Hippocampal formation (tissue), 2 donors: Measurements from ENCODE around the gene OLR1.
A peak's percentile ranks its signal among the peaks of the same experiment; 100 is the strongest.
"Not testable (repeated sequence)": the region's sequence is repeated elsewhere in the genome, so short reads cannot be mapped to it uniquely, and the experiment has no call there.

ENCODE experiments used
- DNase-seq, 2 donors: peaks; one replicate each; lab custom pipeline; 2025; lab: John Stamatoyannopoulos, UW

OLR1 gene

DNA sequence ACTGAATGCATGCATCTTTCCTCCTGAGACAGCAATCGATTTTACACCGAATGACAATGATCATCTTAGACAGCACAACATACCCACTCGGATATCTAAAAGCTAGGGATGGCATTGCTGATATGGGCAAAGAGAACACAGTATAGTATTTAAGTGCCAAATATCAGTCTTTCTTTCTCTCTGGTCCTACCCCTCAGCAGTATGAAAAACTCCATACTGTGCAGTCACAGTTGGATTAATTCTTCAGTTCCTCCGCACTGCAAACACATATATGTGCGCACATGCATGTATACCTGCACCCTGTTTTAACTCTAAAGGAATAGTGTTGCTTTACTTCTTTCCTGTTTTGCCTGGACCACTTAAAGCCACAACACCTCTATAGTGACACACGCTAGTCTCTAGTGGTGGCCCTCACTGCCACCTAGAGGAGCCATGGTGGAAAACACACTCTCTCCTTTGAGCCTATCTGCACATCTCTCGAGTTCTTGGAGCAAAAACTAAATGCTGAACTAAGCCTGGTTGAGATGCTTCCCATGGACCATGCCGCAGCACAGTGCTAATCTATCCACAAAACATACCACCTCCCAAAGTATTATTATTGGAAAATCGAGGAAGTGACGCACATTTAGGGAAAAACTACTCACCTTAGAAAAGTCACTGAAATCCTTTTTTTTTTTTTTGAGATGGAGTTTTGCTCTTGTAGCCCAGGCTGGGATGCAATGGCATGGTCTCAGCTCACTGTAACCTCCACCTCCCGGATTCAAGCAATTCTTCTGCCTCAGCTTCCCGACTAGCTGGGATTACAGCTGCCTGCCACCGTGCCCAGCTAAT is 18.8 kb upstream of the OLR1 start:
- DNase-seq, result peak; percentile 44 to 83

DNA sequence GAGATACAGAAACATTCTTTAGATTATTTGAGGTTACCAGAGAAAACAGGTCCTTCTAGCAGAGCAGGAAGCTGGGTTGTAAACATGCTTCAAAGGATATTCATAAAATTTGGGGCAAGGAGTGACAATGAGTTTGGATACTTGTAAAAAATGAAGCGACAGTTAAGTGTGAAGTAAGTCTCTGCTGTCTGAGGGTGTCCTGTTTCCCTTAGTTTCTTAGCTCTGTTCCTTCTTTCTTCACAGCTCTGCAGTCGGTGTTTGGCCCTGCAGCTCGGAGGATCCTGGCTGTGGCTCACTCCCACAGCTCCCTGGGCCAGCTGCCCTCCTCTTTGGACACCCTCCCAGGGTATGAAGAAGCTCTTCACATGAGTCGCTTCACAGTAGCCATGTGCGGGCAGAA is 17.7 kb upstream of the OLR1 start:
- no peak for DNase-seq

DNA sequence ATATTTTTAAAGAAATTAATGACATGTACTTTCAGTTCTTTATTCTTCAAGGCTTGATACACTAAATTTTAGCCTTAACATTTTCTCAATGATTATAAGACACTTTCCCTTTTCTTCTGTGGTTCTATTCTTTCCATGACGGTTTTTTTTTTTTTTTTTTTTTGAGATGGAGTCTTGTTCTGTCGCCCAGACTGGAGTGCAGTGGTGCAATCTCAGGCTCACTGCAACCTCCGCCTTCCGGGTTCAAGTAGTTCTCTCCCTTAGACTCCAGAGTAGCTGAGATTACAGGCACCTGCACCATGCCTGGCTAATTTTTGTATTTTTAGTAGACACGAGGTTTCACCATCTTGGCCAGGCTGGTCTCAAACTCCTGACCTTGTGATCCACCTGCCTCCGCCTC is 15.0 kb upstream of the OLR1 start:
- not testable (repeated sequence) for DNase-seq

DNA sequence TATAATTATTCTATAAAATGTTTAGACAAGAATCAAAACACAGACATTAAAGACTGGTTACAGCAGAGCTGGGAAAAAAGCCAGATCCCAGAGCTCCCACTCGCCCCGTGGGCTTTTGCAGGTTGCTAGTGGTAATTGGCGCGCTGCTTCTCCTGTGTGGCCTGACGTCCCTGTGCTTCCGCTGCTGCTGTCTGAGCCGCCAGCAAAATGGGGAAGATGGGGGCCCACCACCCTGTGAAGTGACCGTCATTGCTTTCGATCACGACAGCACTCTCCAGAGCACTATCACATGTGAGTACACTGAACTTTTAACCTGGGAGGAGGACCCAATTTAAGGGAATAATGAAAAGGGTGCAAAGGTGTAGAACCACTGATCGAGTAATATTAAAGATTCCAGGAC is 14.4 kb upstream of the OLR1 start:
- peak; percentile 10 to 14 for DNase-seq

DNA sequence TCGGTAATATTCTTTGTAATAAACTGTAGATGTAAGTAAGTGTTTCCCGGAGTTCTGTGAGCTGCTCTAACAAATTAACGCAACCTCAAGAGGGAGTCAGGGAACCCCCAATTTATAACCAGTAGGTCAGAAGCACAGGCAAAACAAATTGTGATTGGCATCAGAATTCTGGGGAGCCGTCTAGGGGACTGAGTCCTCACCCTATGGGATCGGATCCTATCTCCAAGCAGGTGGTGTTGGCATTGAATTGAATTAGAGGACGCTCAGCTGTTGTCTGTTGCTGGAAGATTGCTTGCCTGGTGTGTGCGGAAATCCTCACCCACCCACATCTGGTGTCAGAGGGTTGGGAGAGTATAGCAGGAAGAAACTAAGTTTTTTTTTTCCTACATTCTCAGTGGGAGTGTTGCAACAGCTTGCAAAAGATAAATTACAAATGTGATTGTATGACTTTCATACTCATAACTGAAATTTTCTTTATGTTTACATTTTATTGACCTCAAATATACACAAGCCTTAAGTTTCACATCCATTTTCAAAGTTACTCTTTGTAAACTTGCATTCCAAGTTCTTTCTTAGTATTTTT is 12.4 kb upstream of the OLR1 start:
- no peak for DNase-seq

DNA sequence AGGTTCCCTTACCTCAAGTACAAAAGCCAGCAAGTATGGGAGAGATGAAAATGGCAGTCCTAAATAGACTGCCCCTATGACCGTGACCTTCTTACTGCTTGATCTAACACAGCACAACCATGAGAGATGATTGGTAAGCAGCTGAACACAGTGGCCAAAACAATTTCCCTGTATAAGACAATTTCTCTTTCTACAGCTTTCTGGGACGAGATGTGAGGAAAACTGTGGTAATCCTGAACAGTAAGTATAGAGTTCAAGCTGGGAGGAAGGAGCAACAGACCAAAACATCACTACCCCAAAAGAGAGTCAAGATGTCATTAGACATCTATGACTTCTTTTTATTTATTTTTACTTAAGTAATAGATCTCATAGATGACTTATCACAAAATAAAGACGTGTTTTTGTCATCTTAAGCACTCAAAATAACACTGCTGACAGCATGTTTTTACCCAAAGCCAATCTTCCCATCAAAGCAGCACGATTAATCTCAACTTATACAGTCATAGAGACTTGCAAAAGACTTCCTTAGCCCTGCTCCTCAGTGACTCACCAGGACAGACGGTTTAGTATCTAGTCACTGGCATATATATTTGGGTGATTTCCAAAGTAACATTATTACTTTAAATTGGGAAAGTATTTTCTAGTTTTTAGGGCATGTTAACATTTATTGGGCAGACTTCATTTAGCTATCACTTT is 10.6 kb upstream of the OLR1 start:
- no peak for DNase-seq

DNA sequence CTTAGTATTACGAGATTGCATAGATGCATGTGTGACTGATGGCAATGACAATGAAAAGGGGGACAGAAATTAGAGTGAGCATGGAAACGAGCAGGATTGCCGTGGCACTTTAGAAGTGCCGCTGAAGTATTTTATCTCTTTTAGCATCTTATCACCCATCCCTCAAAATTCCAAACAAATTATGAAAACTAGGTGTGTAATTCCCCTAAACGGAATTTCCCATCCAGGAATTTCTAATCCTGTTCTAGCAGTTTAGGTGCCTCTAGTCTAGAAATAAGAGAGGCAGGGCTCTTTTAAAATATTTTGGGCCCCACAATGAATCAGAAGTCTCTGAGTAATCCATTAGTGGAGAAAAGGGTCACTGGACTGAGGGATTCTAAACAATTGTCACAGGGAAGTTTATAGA is 7.8 kb upstream of the OLR1 start:
- DNase-seq, result no peak

DNA sequence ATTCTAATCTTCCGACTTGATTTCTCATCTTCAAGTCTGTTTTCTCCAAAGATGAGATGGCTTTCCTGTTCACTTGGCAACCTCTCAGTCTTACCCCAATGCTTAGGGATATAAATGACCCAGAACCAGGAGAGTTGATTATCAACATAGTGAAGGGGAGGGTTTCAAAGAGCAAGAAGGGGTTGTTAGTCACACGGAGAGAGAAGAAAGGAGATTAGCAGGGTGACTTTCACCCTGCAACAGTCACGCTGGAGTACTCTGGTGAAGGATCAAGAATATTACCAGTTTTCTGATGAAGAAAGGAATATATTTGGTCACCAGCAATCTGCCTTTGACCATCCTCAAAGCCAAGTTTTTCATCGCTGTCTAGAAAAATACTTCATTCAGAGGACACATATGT is 6.9 kb upstream of the OLR1 start, which contains the start of gene TMEM52B:
Gene TMEM52B, plus strand, starts transcription at position 212 of the 400 bp plus-strand sequence. CDS start 543 bp downstream, outside the sequence.
- DNase-seq, result no peak

DNA sequence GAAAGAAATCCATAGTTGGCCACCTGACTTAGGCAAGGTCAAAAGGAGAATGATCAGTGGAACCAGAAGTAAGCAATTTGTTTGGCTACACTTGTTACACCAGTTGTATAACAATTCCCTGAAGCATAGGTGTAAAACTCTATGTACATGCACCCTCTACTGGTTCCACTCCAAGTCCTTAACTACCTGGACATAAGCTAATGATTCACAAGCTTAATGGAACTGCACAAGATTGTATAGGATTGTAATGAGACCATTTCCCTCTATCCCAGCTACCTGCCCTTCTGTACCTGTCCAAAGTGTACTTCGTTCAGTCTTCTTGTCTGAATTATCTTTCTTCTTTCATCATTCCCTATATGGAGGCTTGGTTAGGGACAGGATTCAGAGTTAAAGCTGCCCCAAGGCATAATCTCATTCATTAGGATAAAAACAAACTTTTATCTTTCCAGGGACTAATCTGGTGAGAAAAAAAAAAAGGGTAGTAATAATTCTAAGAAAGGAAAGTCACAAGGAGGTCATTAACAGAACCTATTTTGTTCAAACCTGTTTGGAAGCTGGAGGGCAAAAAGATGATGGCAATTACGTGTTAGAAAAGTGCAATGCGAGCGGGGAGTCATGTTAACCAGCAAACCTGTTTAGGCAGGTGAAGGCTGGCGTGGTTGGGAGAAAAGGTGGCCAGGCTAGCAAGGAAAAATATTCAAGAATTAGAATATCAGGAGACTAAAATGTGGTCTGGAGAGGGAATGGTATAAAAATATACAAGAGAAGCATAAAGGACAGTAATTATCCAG is 4.1 kb upstream of the OLR1 start:
- DNase-seq, result no peak

DNA sequence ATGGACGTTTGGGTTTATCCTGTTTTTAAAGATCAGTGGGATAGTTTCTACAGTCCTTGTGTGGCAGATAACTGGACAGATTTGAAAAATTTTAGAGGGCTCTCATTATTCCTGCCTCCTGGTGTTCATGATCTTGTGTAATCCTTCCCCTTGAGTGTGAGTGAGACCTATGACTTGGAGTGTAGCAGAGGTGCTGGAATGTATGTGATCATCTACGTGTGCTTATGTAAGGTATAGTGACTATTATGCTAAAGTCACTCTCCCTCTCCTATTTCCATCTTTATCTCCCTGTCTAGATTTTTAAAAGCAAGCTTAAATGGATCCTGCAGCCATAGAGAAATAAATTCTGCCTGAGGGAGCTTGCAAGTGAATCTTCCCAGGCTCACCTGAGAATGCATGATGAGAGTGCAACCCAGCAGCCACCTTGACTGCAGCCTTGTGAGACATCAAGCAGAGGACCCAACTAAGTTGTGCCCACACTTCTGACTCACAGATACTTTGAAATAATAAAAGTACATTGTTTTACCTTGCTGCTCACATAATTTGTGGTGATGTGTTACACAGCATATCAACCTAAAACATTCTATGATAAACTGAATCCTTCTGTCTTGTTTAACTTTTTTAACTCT is 3.2 kb upstream of the OLR1 start:
- DNase-seq, result no peak

DNA sequence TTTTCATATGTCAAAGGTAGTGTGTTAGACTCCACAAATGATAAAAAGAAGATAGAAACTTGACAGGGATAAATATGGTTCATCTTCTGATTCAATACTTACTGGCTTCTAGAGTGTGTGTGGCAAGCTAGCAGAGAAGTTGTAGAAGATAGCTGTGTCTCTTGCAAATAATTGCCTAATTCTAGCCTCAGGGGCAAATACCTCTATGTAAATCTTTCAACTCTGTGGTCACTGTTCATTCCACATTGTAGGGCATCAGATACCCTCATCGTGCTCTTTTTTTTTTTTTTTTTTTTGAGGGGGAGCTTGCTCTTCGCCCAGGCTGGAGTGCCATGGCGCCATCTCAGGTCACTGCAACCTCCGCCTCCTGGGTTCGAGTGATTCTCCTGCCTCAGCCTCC is 1.7 kb downstream of the OLR1 start:
- DNase-seq, result no peak

DNA sequence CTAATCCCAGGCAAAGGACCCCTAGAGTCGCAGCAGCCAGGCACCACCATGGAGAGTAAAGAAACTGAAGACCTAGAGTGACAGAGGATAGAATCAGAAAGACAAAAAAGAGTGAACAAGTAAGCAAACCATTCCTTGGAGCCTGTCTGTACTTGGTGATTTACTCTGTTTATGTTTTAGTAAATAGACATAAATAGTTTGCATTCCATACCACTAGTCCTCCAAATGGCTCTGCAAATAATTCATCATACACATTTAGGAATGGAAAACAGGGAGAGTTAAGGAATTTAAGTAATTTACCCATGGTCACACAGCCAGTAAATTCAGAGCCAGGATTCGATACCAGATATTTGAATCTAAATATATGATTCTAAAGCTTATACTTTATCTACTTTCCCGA is 2.8 kb downstream of the OLR1 start:
- no peak for DNase-seq

DNA sequence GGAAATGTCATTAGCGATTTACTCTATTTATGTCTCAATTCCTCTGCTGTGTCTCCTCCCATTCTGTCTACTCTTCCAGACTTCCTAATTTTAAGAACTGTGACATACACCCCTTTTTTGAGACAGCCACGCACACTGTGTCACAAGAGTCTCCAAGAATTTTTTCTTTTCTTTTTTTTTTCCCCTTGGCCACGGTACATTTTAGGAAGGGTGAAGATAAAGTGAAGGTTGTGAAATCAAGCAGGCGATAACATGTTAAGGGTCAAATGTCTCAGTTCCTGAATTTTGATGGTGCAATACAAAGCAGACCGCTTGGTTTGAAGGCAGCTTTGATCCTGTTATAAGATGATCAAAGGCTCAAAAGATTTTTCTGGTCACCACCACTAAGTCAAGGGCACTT is 4.3 kb downstream of the OLR1 start:
- no peak for DNase-seq

DNA sequence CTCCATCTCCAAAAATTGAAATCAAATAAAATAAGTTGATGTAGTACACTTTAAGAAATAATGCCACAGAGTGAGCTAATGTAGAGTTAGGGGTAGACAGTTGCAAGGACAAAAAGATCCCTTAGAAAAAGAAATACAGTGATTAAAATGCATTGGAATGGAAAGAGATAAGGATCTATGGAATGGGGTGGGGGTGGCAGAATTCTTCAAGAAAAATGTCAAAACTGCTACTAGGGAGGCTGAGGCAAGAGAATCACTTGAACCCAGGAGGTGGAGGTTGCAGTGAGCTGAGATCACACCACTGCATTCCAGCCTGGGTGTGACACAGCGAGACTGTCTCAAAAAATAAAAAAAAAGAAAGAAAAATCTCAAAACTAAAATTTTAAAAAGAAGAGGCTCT is 6.5 kb downstream of the OLR1 start:
- DNase-seq, result no peak

DNA sequence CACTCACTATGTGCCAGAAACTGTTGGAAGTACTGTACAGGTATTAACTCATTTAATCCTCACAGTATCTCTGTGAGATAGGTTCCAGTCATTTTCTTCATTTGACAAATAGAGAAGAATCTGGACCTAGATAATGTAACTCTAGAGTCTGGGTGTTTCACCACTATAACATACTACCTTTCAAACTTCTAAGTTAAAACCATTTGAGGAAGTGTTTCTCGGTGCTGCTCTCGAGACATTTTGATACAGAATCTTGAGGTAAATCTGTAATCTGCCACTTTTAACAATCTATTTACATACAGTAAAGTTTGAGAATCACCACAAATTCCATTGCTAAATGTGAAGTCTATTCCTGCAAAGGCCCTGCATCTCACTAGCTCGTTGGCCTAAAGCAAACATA is 8.8 kb downstream of the OLR1 start:
- DNase-seq, result no peak

DNA sequence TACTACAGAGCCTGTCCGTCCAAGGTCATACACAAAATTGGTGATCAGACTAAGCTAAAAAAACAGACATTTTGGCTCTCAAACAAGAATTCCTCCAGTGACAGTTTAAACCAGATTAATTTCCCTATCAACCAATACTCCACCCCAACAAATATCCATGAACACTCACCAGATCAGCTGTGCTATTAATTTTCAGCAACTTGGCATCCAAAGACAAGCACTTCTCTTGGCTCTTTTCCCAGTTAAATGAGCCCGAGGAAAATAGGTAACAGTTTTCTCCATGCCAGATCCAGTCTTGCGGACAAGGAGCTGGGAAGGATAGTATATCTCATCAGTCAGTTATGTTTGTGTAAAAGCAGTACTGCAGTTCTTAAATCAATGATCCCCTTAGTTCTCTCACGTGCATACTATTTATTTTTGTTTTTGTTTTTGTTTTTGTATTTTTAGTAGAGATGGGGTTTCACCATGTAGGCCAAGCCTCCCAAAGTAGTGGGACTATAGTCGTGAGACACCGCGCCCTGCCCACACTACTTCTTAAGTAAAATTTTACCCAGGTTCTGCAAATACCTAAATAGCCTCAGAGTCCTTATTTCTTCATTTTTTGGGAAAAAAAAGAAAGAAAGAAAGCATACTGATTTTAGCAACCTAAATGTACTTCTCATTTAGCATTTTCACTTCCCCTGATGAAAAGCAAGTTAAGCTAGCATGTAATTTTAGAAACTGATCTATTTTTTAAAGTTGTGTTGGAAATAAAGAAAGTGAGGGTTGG is 11.1 kb downstream of the OLR1 start:
- DNase-seq, result no peak

DNA sequence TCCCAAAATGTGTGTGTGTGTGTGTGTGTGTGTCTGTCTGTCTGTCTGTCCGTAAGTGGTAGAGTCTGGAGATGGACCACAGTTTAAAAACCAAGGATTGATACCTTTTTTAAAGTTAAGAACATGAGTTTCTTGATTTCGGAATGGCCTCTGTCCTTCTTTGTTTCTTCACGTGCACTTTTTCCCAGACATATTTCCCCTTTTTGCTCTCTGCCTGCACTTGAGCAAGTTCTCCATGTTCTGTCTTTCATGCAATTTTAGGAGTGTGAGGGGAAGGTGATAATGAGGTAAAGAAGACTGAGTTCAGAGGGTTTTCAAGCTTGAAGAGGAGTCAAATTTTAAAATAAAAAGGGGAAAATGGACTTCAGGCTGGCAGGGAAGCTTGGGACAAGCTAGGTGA is 12.7 kb downstream of the OLR1 start:
- no peak for DNase-seq

DNA sequence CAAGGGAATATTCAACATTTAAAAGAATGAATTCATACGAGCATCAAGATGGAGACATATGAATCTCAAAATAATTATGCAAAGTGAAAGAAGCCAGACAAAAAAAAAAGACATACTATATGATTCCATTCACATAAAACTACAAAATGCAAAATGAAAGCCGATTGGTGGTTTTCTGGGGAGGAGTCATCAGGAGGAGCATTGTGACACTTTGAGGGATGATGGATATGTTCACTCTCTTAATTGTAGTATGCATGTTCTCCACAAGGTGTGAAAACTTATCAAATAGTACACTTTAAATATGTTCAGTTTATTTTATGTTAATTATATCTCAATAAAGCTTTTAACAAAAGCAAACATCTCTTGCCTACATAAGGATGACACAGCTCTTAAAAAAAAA is 13.5 kb downstream of the OLR1 start:
- no peak for DNase-seq

DNA sequence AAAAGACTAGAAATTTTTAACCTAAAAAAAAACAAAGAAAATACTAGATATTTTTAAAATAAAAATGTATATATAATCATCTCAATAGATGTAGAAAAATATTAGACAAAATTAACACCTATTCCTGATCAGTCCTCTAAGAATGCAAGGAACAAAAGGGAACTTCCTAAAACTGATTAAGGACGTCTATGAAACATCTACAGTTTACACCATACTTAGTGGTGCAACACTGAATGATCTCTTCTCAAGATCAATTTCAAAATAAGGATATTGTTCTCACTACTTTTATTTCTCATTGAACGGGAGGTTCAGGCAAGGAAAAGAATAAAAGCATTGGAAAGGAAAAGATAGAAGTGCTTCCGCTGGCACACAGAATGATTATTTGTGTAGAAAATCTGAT is 16.0 kb downstream of the OLR1 start:
- no peak for DNase-seq

DNA sequence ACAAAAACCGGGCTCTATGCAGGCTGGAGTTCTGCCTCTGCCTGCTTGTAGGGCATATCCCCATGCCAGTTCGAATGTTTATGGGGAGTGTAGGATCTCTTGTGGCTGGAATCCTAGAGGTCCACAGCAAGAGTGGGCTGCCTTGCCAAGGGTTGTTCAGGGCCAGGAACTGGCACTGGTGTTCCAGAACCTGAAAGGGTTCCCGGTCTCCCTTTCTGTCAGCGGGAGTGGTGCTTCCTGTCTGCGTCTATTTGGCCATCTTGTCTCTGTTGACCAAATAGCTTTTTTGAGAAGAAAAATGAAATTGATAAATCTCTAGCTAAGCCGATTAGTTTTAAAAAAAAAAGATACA is 17.8 kb downstream of the OLR1 start:
- no peak for DNase-seq
